Activated naive CD8-positive, alpha-beta T cell treated with anti-CD3 and anti-CD28 coated beads for 36 hours (primary cell): ENCODE data around the gene UBE2U. TPM values are rescaled to one million over a fixed set of nuclear protein-coding genes. Genes with fewer than 3 reads are reported as not detected.

ENCODE experiments used
- DNase-seq: peaks from one replicate; pipeline ENCODE4 v3.0.0; 2021
- H3K27ac Mint-ChIP-seq: one replicate; pipeline ENCODE4 v1.8.0; 2022; ENCODE audit warnings: mild to moderate bottlenecking, moderate library complexity, mixed read lengths
- H3K27me3 Mint-ChIP-seq: one replicate; pipeline ENCODE4 v1.8.0; 2022; ENCODE audit warnings: mild to moderate bottlenecking, mixed read lengths
- H3K36me3 Mint-ChIP-seq: one replicate; pipeline ENCODE4 v1.8.0; 2021; ENCODE audit warnings: mild to moderate bottlenecking, mixed read lengths
- H3K4me1 Mint-ChIP-seq: one replicate; pipeline ENCODE4 v1.8.0; 2021; ENCODE audit warnings: mixed read lengths
- H3K4me3 Mint-ChIP-seq: one replicate; pipeline ENCODE4 v1.8.0; 2022; ENCODE audit warnings: mild to moderate bottlenecking, moderate library complexity, mixed read lengths
- H3K9me3 Mint-ChIP-seq: one replicate; pipeline ENCODE4 v1.8.0; 2022; ENCODE audit warnings: mixed read lengths
- total RNA-seq, 2 experiments: library from RNA; stranded (reverse); gene quantifications; one replicate each; pipeline ENCODE4 v1.2.3, GENCODE V29; 2021

The UBE2U gene
- total RNA-seq, 2 experiments from 2014 or later, result not detected

DNA sequence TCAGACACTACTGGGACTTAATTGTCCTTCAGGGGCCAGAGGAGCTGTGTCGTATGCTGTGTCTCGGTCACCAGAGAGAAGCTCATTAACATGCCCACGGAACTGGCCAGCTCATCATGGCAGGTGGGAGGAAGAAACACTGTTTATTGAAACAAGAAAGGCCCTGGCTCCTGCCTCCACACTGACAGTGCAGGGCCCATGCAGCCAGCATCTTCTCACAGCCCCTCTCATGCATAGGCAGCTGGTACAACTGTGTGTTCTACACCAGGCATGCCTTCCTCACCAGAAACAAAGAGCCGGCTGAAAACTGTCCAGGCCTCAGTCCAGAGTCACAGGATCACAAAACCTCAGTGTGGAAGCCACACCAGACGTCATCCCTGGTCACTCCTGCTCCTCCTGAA is 106.0 kb downstream of the UBE2U start:
- Mint-ChIP-seq H3K27ac (no peak overlapping the region), H3K4me1 (no peaks in the 10 kb centered on the region), H3K27me3 (no peaks in the 10 kb centered on the region), H3K4me3 (no peak overlapping the region), H3K36me3 (no peaks in the 10 kb centered on the region), H3K9me3 (no peaks in the 10 kb centered on the region)
- no peak for DNase-seq

DNA sequence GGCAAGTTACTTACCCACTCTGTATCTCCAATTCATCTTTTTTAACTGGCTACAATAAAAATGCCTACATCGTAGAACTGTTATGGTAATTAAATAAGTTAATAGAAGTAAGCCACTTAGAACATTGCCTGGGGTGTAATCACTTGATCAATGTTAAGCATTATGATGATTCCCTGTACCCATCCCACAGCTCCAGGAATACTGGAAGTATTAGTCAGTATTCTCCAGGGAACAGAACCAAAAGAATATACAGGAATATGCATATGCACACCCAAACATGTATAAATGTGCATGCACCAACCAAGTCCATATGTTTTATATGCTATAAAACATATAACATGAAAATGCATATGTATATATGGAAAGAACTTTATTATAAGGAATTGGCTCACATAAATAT is 107.3 kb downstream of the UBE2U start:
- H3K9me3 Mint-ChIP-seq, result no peaks in the 10 kb centered on the region
- H3K36me3 Mint-ChIP-seq, result no peaks in the 10 kb centered on the region

DNA sequence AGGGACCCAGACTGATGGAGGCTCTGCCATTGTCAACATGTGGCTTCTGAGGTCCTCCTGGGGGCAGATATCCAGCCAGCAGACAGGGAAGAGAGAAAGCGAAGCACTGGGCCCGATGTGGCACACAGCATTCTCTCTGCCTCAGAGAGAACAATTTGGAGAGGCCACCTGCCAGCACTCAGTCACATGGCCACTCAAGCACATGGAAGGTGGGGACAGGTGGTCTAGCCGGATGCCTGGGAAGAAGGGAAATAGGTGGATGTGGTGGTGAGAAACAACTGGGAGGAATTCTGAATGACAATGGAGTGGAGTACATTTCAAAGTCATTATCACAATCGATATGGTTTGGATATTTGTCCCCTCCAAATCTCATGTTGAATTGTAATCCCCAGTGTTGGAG is 109.0 kb downstream of the UBE2U start:
- H3K27me3 Mint-ChIP-seq, result no peaks in the 10 kb centered on the region
- no peaks in the 10 kb centered on the region for H3K9me3 Mint-ChIP-seq
- no peak overlapping the region for H3K4me3 Mint-ChIP-seq
- no peaks in the 10 kb centered on the region for H3K36me3 Mint-ChIP-seq
- no peak overlapping the region for H3K27ac Mint-ChIP-seq
- no peaks in the 10 kb centered on the region for H3K4me1 Mint-ChIP-seq
- DNase-seq, result no peak

More for the DNA sequence above, 107.3 kb downstream of the UBE2U start:
- Mint-ChIP-seq H3K27me3 (no peaks in the 10 kb centered on the region), H3K27ac (no peak overlapping the region), H3K4me1 (no peaks in the 10 kb centered on the region), H3K4me3 (no peak overlapping the region)
- DNase-seq, result no peak

DNA sequence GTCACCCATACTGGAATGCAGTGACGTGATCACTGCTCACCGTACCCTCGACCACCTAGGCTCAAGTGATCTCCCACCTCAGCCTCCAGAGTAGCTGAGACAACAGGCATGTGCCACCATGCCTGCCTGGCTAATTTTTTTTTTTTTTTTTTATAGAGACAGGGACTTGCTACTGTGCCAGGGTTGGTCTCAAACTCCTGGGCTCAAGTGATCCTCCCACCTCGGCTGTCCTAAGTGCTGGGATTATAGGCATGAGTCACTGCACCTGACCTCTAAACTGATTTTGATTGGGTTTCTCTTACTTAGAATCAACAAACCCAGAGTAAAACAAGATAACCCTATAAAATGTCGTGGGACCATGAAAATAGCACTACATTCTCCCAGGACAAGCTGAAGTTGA is 112.0 kb downstream of the UBE2U start:
- Mint-ChIP-seq H3K36me3 (no peaks in the 10 kb centered on the region), H3K27me3 (no peaks in the 10 kb centered on the region), H3K27ac (no peak overlapping the region), H3K4me3 (no peak overlapping the region), H3K4me1 (no peaks in the 10 kb centered on the region), H3K9me3 (no peaks in the 10 kb centered on the region)
- DNase-seq, result no peak
